SK-N-SH treated with all-trans-retinoic acid at 6 μM for 48 hours (cell line): ENCODE data around the gene SH2D1B.

Source experiments
- ATAC-seq: fragments of 200-7000 bp; cut with Tn5 transposase; 3 replicates; pipeline ENCODE4 v1.9.1; 2020; ENCODE audit warnings: mild to moderate bottlenecking, moderate library complexity
- ARNTL ChIP-seq: fragments of 450-650 bp; formaldehyde crosslinking; IDR thresholded peaks from 2 replicates; pipeline ENCODE4 v1.5.0; 2020; ENCODE audit warnings: low read depth, mild to moderate bottlenecking, moderate library complexity, borderline replicate concordance
- BACH2 ChIP-seq: fragments of 250-450 bp; sonication (Bioruptor Pico); IDR thresholded peaks from 2 replicates; pipeline ENCODE4 v1.9.0; 2021; ENCODE audit warnings: mild to moderate bottlenecking, borderline replicate concordance
- ESRRG ChIP-seq: fragments of 250-450 bp; sonication (Bioruptor Pico); IDR thresholded peaks from 2 replicates; pipeline ENCODE4 v1.6.1; 2021; ENCODE audit warnings: mild to moderate bottlenecking
- ISL1 ChIP-seq: fragments of 250-450 bp; sonication (Bioruptor Pico); IDR thresholded peaks from 2 replicates; pipeline ENCODE4 v2.1.2; 2022; ENCODE audit warnings: mild to moderate bottlenecking, moderate library complexity
- OSR1 ChIP-seq: fragments of 250-450 bp; sonication (Bioruptor Pico); IDR thresholded peaks from 2 replicates; pipeline ENCODE4 v1.8.0; 2022; ENCODE audit warnings: moderate library complexity, mild to moderate bottlenecking, inconsistent platforms
- PPARA ChIP-seq: fragments of 250-450 bp; sonication (Bioruptor Pico); IDR thresholded peaks from 2 replicates; pipeline ENCODE4 v1.5.0; 2020; ENCODE audit warnings: mild to moderate bottlenecking, borderline replicate concordance
- RARB ChIP-seq: fragments of 250-450 bp; sonication (Bioruptor Pico); IDR thresholded peaks from 2 replicates; pipeline ENCODE4 v1.8.0; 2021; ENCODE audit warnings: mild to moderate bottlenecking, moderate library complexity
- TCF4 ChIP-seq: fragments of 250-450 bp; sonication (Bioruptor Pico); IDR thresholded peaks from 2 replicates; pipeline ENCODE4 v1.8.0; 2021; ENCODE audit warnings: mild to moderate bottlenecking, moderate library complexity, borderline replicate concordance
- TOX ChIP-seq: fragments of 250-450 bp; sonication (Bioruptor Pico); IDR thresholded peaks from 2 replicates; pipeline ENCODE4 v1.8.0; 2021; ENCODE audit warnings: mild to moderate bottlenecking, moderate library complexity, borderline replicate concordance
- ZFP3 ChIP-seq: fragments of 250-450 bp; sonication (Bioruptor Pico); IDR thresholded peaks from 2 replicates; pipeline ENCODE4 v1.5.0; 2020; ENCODE audit warnings: mild to moderate bottlenecking, moderate library complexity
- ZFP30 ChIP-seq: fragments of 450-650 bp; formaldehyde crosslinking; IDR thresholded peaks from 2 replicates; pipeline ENCODE4 v1.5.0; 2022; ENCODE audit warnings: mild to moderate bottlenecking, moderate library complexity
- ZNF565 ChIP-seq: fragments of 450-650 bp; formaldehyde crosslinking; conservative IDR thresholded peaks from 2 replicates; pipeline ENCODE4 v1.5.0; 2020; ENCODE audit warnings: low read depth, mild to moderate bottlenecking, moderate library complexity
- ZNF70 ChIP-seq: fragments of 450-650 bp; formaldehyde crosslinking; IDR thresholded peaks from 2 replicates; pipeline ENCODE4 v1.5.0; 2020; ENCODE audit warnings: mild to moderate bottlenecking, moderate library complexity
- ZNF8 ChIP-seq: fragments of 450-650 bp; formaldehyde crosslinking; IDR thresholded peaks from 2 replicates; pipeline ENCODE4 v1.5.0; 2020; ENCODE audit warnings: mild to moderate bottlenecking, moderate library complexity
- TF ChIP-seq, protein P1 (sequence below): fragments of 250-450 bp; sonication (Bioruptor Pico); IDR thresholded peaks from 2 replicates; pipeline ENCODE4 v1.8.0; 2020; ENCODE audit warnings: mild to moderate bottlenecking, moderate library complexity, borderline replicate concordance
- TF ChIP-seq, protein P2 (sequence below): fragments of 250-450 bp; sonication (Bioruptor Pico); IDR thresholded peaks from 2 replicates; pipeline ENCODE4 v1.5.1; 2020; ENCODE audit warnings: low read depth, mild to moderate bottlenecking, moderate library complexity
- TF ChIP-seq, protein P3 (sequence below): fragments of 250-450 bp; sonication (Bioruptor Pico); IDR thresholded peaks from 2 replicates; pipeline ENCODE4 v1.5.0; 2020; ENCODE audit warnings: mild to moderate bottlenecking, moderate library complexity
- TF ChIP-seq, protein P4 (sequence below): fragments of 250-450 bp; sonication (Bioruptor Pico); IDR thresholded peaks from 2 replicates; pipeline ENCODE4 v1.5.1; 2021; ENCODE audit warnings: mild to moderate bottlenecking, moderate library complexity
- TF ChIP-seq, protein P5 (sequence below): fragments of 250-450 bp; sonication (Bioruptor Pico); IDR thresholded peaks from 2 replicates; pipeline ENCODE4 v1.8.0; 2021; ENCODE audit warnings: low read depth, mild to moderate bottlenecking, moderate library complexity, borderline replicate concordance

Gene SH2D1B

GRCh38 chr1:162397943-162398560, 13.9 kb downstream of the SH2D1B start:
- no peak for ATAC-seq
- TF ChIP-seq TOX (CRISPR knock-in tag) (no peak), TCF4 (CRISPR knock-in tag) (no peak), BACH2 (CRISPR knock-in tag) (no peak), ESRRG (CRISPR knock-in tag) (no peak), ARNTL (CRISPR knock-in tag) (no peak), ISL1 (CRISPR knock-in tag) (no peak), PPARA (CRISPR knock-in tag) (no peak), ZNF8 (CRISPR knock-in tag) (no peak), RARB (CRISPR knock-in tag) (no peak), ZFP3 (CRISPR knock-in tag) (no peak), ZFP30 (CRISPR knock-in tag) (no peak), ZNF565 (CRISPR knock-in tag) (no peak)
- TF ChIP-seq, protein P1, sequence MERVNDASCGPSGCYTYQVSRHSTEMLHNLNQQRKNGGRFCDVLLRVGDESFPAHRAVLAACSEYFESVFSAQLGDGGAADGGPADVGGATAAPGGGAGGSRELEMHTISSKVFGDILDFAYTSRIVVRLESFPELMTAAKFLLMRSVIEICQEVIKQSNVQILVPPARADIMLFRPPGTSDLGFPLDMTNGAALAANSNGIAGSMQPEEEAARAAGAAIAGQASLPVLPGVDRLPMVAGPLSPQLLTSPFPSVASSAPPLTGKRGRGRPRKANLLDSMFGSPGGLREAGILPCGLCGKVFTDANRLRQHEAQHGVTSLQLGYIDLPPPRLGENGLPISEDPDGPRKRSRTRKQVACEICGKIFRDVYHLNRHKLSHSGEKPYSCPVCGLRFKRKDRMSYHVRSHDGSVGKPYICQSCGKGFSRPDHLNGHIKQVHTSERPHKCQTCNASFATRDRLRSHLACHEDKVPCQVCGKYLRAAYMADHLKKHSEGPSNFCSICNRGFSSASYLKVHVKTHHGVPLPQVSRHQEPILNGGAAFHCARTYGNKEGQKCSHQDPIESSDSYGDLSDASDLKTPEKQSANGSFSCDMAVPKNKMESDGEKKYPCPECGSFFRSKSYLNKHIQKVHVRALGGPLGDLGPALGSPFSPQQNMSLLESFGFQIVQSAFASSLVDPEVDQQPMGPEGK (CRISPR knock-in tag), result no peak
- TF ChIP-seq, protein P2, sequence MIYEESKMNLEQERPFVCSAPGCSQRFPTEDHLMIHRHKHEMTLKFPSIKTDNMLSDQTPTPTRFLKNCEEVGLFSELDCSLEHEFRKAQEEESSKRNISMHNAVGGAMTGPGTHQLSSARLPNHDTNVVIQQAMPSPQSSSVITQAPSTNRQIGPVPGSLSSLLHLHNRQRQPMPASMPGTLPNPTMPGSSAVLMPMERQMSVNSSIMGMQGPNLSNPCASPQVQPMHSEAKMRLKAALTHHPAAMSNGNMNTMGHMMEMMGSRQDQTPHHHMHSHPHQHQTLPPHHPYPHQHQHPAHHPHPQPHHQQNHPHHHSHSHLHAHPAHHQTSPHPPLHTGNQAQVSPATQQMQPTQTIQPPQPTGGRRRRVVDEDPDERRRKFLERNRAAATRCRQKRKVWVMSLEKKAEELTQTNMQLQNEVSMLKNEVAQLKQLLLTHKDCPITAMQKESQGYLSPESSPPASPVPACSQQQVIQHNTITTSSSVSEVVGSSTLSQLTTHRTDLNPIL (CRISPR knock-in tag), result no peak
- TF ChIP-seq, protein P3, sequence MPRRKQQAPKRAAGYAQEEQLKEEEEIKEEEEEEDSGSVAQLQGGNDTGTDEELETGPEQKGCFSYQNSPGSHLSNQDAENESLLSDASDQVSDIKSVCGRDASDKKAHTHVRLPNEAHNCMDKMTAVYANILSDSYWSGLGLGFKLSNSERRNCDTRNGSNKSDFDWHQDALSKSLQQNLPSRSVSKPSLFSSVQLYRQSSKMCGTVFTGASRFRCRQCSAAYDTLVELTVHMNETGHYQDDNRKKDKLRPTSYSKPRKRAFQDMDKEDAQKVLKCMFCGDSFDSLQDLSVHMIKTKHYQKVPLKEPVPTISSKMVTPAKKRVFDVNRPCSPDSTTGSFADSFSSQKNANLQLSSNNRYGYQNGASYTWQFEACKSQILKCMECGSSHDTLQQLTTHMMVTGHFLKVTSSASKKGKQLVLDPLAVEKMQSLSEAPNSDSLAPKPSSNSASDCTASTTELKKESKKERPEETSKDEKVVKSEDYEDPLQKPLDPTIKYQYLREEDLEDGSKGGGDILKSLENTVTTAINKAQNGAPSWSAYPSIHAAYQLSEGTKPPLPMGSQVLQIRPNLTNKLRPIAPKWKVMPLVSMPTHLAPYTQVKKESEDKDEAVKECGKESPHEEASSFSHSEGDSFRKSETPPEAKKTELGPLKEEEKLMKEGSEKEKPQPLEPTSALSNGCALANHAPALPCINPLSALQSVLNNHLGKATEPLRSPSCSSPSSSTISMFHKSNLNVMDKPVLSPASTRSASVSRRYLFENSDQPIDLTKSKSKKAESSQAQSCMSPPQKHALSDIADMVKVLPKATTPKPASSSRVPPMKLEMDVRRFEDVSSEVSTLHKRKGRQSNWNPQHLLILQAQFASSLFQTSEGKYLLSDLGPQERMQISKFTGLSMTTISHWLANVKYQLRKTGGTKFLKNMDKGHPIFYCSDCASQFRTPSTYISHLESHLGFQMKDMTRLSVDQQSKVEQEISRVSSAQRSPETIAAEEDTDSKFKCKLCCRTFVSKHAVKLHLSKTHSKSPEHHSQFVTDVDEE (CRISPR knock-in tag), result no peak
- TF ChIP-seq, protein P4, sequence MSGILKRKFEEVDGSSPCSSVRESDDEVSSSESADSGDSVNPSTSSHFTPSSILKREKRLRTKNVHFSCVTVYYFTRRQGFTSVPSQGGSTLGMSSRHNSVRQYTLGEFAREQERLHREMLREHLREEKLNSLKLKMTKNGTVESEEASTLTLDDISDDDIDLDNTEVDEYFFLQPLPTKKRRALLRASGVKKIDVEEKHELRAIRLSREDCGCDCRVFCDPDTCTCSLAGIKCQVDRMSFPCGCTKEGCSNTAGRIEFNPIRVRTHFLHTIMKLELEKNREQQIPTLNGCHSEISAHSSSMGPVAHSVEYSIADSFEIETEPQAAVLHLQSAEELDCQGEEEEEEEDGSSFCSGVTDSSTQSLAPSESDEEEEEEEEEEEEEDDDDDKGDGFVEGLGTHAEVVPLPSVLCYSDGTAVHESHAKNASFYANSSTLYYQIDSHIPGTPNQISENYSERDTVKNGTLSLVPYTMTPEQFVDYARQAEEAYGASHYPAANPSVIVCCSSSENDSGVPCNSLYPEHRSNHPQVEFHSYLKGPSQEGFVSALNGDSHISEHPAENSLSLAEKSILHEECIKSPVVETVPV, result no peak
- TF ChIP-seq, protein P5, sequence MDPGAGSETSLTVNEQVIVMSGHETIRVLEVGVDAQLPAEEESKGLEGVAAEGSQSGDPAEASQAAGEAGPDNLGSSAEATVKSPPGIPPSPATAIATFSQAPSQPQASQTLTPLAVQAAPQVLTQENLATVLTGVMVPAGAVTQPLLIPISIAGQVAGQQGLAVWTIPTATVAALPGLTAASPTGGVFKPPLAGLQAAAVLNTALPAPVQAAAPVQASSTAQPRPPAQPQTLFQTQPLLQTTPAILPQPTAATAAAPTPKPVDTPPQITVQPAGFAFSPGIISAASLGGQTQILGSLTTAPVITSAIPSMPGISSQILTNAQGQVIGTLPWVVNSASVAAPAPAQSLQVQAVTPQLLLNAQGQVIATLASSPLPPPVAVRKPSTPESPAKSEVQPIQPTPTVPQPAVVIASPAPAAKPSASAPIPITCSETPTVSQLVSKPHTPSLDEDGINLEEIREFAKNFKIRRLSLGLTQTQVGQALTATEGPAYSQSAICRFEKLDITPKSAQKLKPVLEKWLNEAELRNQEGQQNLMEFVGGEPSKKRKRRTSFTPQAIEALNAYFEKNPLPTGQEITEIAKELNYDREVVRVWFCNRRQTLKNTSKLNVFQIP (CRISPR knock-in tag), result no peak

DNA sequence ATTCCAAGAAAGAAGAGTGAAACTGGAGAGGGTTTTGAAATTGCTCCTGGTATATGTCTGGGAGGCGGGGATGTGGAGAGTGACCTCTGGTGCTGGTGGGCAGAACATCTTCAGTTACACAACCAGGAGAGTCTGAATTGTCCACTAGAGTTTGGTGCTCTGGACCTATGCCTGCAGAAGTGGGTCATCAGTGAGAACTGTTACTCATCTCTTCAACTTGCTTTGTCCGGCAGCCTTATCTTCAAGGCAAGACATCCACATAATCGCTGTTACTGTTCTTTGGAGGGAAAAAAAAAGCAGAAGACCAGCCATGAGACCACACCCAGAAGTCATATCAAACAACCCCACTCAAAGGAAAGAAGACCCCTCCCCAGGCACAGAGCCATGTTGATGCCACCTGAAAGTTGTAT, 14.9 kb downstream of the SH2D1B start:
- ATAC-seq, result peak; percentile 56
- TF ChIP-seq, protein P1 (CRISPR knock-in tag), result no peak
- TF ChIP-seq ZFP3 (CRISPR knock-in tag) (no peak), PPARA (CRISPR knock-in tag) (no peak), ZNF8 (CRISPR knock-in tag) (no peak), OSR1 (CRISPR knock-in tag) (no peak), ZFP30 (CRISPR knock-in tag) (no peak), TOX (CRISPR knock-in tag) (no peak), TCF4 (CRISPR knock-in tag) (no peak), ZNF70 (CRISPR knock-in tag) (no peak)
- TF ChIP-seq, protein P5 (CRISPR knock-in tag), result no peak
- TF ChIP-seq, protein P3 (CRISPR knock-in tag), result no peak
- TF ChIP-seq, protein P2 (CRISPR knock-in tag), result no peak
